ENCODE data around the gene FCGR3B.
"Not testable (repeated sequence)": the region's sequence is repeated elsewhere in the genome, so short reads cannot be mapped to it uniquely, and the experiment has no call there.

Gene FCGR3B

DNA sequence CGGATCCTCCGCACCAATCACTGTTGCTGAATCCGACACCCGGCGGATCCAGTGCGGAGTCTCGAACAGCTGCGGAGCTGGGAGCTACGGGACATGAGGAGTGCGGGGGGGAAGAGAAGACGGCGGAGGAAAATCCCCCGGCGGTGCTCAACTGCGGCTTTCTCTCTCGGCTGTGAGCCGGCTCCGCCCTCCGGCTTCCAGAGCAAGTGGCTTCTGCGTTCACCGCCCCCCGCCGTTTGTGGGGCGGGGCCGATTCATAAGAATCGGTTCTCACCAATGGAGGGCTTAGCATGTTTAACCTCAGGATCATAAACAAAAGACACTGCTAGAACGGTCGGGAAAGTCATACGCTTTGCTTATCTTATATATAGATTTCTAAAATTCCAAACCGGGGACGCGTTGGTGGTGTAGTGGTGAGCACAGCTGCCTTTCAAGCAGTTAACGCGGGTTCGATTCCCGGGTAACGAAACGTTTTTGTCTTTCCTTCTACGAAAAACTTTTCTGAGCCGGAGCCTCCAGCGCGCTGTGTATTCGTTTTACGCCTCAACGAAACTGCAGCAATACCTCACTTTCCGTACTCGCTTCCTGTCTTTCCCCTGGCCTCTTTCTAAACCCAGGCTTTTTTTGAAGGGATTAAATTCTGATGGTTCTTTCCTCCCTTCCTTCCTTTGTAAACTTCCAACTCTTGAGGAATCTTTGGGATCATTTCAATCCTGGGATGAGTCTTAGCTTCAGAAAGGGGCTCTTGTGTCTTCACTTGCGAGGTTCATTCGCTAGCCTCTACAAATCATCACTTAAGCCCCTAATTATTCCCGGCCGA, 18.4 kb downstream of the FCGR3B start:
- H3K27me3 ChIP-seq (ENCODE audit: insufficient read depth, poor library complexity, severe bottlenecking); H3K36me3 ChIP-seq (ENCODE audit: low read depth); H3K4me1 ChIP-seq (ENCODE audit: insufficient read depth, poor library complexity, severe bottlenecking); H3K9me3 ChIP-seq (ENCODE audit: severe bottlenecking): not testable (repeated sequence)
- peak overlapping the region; percentile 38 for H3K4me3 ChIP-seq (ENCODE audit: severe bottlenecking)
- peak overlapping the region; percentile 55 for H3K27ac ChIP-seq (ENCODE audit: poor library complexity, severe bottlenecking)
- ATAC-seq (ENCODE audit: low read depth) (peak; percentile 92), DNase-seq (ENCODE audit: low spot score) (peak; percentile 95)

DNA sequence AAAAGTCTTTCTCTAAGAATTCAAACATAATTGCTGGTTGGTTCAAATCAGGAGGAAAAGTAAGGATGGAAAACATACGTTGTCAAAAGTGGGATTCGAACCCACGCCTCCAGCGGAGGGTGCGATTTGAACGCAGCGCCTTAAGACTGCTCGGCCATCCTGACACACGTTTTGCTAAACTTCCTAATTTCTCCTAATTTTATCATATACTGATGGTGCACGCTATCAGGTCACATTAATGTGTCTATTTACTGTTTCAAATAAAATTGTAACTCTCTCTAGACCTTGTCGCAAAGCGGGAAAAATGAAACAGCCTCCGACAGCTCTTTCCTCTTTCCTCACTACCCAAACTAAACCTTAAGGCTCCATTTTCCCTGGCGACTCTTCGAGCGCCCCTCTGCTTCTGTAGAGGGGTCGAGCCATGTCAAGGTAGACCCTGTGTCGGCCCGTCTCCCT, 19.1 kb downstream of the FCGR3B start:
- not testable (repeated sequence) for H3K27me3 ChIP-seq (ENCODE audit: insufficient read depth, poor library complexity, severe bottlenecking); ATAC-seq (ENCODE audit: low read depth); DNase-seq (ENCODE audit: low spot score); H3K9me3 ChIP-seq (ENCODE audit: severe bottlenecking); H3K36me3 ChIP-seq (ENCODE audit: low read depth); H3K4me1 ChIP-seq (ENCODE audit: insufficient read depth, poor library complexity, severe bottlenecking)
- Histone ChIP-seq H3K27ac (ENCODE audit: poor library complexity, severe bottlenecking) (peak overlapping the region; percentile 16), H3K4me3 (ENCODE audit: severe bottlenecking) (peak overlapping the region; percentile 38)

- not testable (repeated sequence) for ATAC-seq (ENCODE audit: low read depth); DNase-seq (ENCODE audit: low spot score); H3K36me3 ChIP-seq (ENCODE audit: low read depth); H3K4me1 ChIP-seq (ENCODE audit: insufficient read depth, poor library complexity, severe bottlenecking); H3K27me3 ChIP-seq (ENCODE audit: insufficient read depth, poor library complexity, severe bottlenecking); H3K9me3 ChIP-seq (ENCODE audit: severe bottlenecking); H3K27ac ChIP-seq (ENCODE audit: poor library complexity, severe bottlenecking); H3K4me3 ChIP-seq (ENCODE audit: severe bottlenecking)
These were observed 20.8 kb downstream of the FCGR3B start for GRCh38 chr1:161610198-161610597.

GRCh38 chr1:161606541-161607336, 24.2 kb downstream of the FCGR3B start:
- not testable (repeated sequence) for H3K27ac ChIP-seq (ENCODE audit: poor library complexity, severe bottlenecking); H3K4me3 ChIP-seq (ENCODE audit: severe bottlenecking); DNase-seq (ENCODE audit: low spot score); H3K9me3 ChIP-seq (ENCODE audit: severe bottlenecking); H3K4me1 ChIP-seq (ENCODE audit: insufficient read depth, poor library complexity, severe bottlenecking); H3K36me3 ChIP-seq (ENCODE audit: low read depth); H3K27me3 ChIP-seq (ENCODE audit: insufficient read depth, poor library complexity, severe bottlenecking); ATAC-seq (ENCODE audit: low read depth)

- H3K4me1 ChIP-seq (ENCODE audit: insufficient read depth, poor library complexity, severe bottlenecking); DNase-seq (ENCODE audit: low spot score); H3K27ac ChIP-seq (ENCODE audit: poor library complexity, severe bottlenecking); H3K9me3 ChIP-seq (ENCODE audit: severe bottlenecking); H3K4me3 ChIP-seq (ENCODE audit: severe bottlenecking); H3K36me3 ChIP-seq (ENCODE audit: low read depth); H3K27me3 ChIP-seq (ENCODE audit: insufficient read depth, poor library complexity, severe bottlenecking): not testable (repeated sequence)
- peak; percentile 96 for ATAC-seq (ENCODE audit: low read depth)
These were observed 25.0 kb downstream of the FCGR3B start for GRCh38 chr1:161605762-161606540.

DNA sequence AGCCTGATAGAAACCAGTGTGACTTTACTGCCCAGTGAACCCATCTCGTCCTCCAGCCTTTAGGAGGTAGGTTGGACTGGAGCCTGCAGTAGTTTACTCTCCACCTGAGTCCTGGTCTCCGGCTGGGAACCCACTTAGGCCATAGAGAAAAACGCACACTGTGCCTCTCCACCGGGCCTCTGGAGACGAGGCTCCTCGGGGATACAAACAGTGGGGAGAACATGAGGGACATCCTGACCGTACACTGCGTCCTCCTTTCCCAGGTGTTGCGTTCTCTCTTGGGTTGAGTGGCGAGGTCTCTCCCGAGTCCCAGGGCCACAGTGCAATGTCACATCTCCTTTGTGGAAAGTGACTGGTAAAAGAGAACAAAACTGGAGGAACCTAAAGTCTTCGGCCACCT, 26.0 kb downstream of the FCGR3B start:
- H3K4me3 ChIP-seq (ENCODE audit: severe bottlenecking); H3K36me3 ChIP-seq (ENCODE audit: low read depth); DNase-seq (ENCODE audit: low spot score); ATAC-seq (ENCODE audit: low read depth); H3K4me1 ChIP-seq (ENCODE audit: insufficient read depth, poor library complexity, severe bottlenecking); H3K27ac ChIP-seq (ENCODE audit: poor library complexity, severe bottlenecking); H3K27me3 ChIP-seq (ENCODE audit: insufficient read depth, poor library complexity, severe bottlenecking); H3K9me3 ChIP-seq (ENCODE audit: severe bottlenecking): not testable (repeated sequence)

- H3K36me3 ChIP-seq (ENCODE audit: low read depth); H3K4me3 ChIP-seq (ENCODE audit: severe bottlenecking); H3K27ac ChIP-seq (ENCODE audit: poor library complexity, severe bottlenecking); H3K4me1 ChIP-seq (ENCODE audit: insufficient read depth, poor library complexity, severe bottlenecking); DNase-seq (ENCODE audit: low spot score); H3K9me3 ChIP-seq (ENCODE audit: severe bottlenecking); ATAC-seq (ENCODE audit: low read depth); H3K27me3 ChIP-seq (ENCODE audit: insufficient read depth, poor library complexity, severe bottlenecking): not testable (repeated sequence)
These were observed 33.9 kb downstream of the FCGR3B start for GRCh38 chr1:161597077-161597476.

- not testable (repeated sequence) for H3K4me1 ChIP-seq (ENCODE audit: insufficient read depth, poor library complexity, severe bottlenecking); ATAC-seq (ENCODE audit: low read depth); H3K27me3 ChIP-seq (ENCODE audit: insufficient read depth, poor library complexity, severe bottlenecking); H3K27ac ChIP-seq (ENCODE audit: poor library complexity, severe bottlenecking); DNase-seq (ENCODE audit: low spot score); H3K36me3 ChIP-seq (ENCODE audit: low read depth); H3K9me3 ChIP-seq (ENCODE audit: severe bottlenecking); H3K4me3 ChIP-seq (ENCODE audit: severe bottlenecking)
These were observed 35.4 kb downstream of the FCGR3B start for GRCh38 chr1:161595583-161595982.

DNA sequence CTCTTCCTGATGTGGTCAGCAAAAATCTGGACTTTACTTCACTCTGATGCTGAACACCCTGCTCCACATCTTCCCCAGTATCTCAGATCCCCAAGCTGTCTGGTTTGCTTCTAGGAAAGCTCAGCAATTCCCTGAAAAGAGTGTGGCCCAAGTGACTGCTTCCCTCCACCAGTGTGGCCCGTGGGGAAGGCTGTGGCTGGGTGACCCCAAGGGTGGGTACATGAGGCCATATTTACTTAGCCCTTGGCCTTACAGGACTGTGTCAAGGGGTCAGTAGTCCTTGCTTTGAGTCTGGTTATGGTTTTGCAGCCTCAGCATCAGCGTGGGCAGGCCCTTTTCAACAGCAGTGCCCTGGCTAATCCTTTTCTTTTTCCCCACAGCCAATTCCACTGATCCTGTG, 35.8 kb downstream of the FCGR3B start:
- H3K9me3 ChIP-seq (ENCODE audit: severe bottlenecking); H3K4me1 ChIP-seq (ENCODE audit: insufficient read depth, poor library complexity, severe bottlenecking); H3K27me3 ChIP-seq (ENCODE audit: insufficient read depth, poor library complexity, severe bottlenecking); H3K4me3 ChIP-seq (ENCODE audit: severe bottlenecking); H3K36me3 ChIP-seq (ENCODE audit: low read depth); DNase-seq (ENCODE audit: low spot score); H3K27ac ChIP-seq (ENCODE audit: poor library complexity, severe bottlenecking); ATAC-seq (ENCODE audit: low read depth): not testable (repeated sequence)

- ATAC-seq (ENCODE audit: low read depth); H3K36me3 ChIP-seq (ENCODE audit: low read depth); DNase-seq (ENCODE audit: low spot score); H3K27ac ChIP-seq (ENCODE audit: poor library complexity, severe bottlenecking); H3K4me3 ChIP-seq (ENCODE audit: severe bottlenecking); H3K27me3 ChIP-seq (ENCODE audit: insufficient read depth, poor library complexity, severe bottlenecking); H3K9me3 ChIP-seq (ENCODE audit: severe bottlenecking); H3K4me1 ChIP-seq (ENCODE audit: insufficient read depth, poor library complexity, severe bottlenecking): not testable (repeated sequence)
These were observed 36.5 kb downstream of the FCGR3B start for GRCh38 chr1:161594269-161594984.
